Neuronal stem cell (in vitro differentiated cells): Measurements from ENCODE around the gene SEC23A.
A peak's percentile ranks its signal among the peaks of the same experiment; 100 is the strongest.

Experiments
- DNase-seq: peaks from one replicate; pipeline ENCODE4 v3.0.0-alpha.2; 2013; ENCODE audit warnings: low spot score
- H2AFZ ChIP-seq: one replicate; pipeline ENCODE4 v1.6.1; 2013; ENCODE audit warnings: mild to moderate bottlenecking, low read length, inconsistent platforms
- H2AK5ac ChIP-seq: 2 replicates; pipeline ENCODE4 v1.6.1; 2013; ENCODE audit warnings: low read depth, mild to moderate bottlenecking, inconsistent platforms, low read length, moderate library complexity, mixed read lengths
- H2BK120ac ChIP-seq: 2 replicates; pipeline ENCODE4 v1.6.1; 2013; ENCODE audit warnings: low read depth, mild to moderate bottlenecking, inconsistent platforms, low read length, moderate library complexity, mixed read lengths
- H2BK12ac ChIP-seq: one replicate; pipeline ENCODE4 v1.6.1; 2013; ENCODE audit warnings: low read length, inconsistent platforms
- H2BK15ac ChIP-seq: 2 replicates; pipeline ENCODE4 v1.6.1; 2013; ENCODE audit warnings: mild to moderate bottlenecking, low read length, inconsistent platforms, mixed read lengths
- H2BK5ac ChIP-seq: one replicate; pipeline ENCODE4 v1.6.1; 2013; ENCODE audit warnings: inconsistent platforms, mild to moderate bottlenecking, low read length, moderate library complexity
- H3K14ac ChIP-seq: one replicate; pipeline ENCODE4 v1.6.1; 2013; ENCODE audit warnings: low read length, inconsistent platforms
- H3K18ac ChIP-seq: 2 replicates; pipeline ENCODE4 v1.6.1; 2013; ENCODE audit warnings: low read length, inconsistent platforms
- H3K23ac ChIP-seq: 2 replicates; pipeline ENCODE4 v1.6.1; 2013; ENCODE audit warnings: low read depth, mild to moderate bottlenecking, mixed read lengths, low read length, inconsistent platforms; ENCODE audit not compliant: poor library complexity
- H3K27ac ChIP-seq: replicated peaks from 3 replicates; pipeline ENCODE4 v1.5.1; 2013; ENCODE audit warnings: low read length, inconsistent platforms
- H3K27me3 ChIP-seq, 3 experiments: 2 replicates each; pipeline ENCODE4 v1.6.1; 2013; ENCODE audit warnings: low read length in 3 of 3, mild to moderate bottlenecking in 2 of 3, inconsistent platforms in 1 of 3, low read depth in 1 of 3, mixed read lengths in 1 of 3, moderate library complexity in 1 of 3; ENCODE audit not compliant: control insufficient read depth in 3 of 3, insufficient read depth in 3 of 3
- H3K36me3 ChIP-seq, 2 donors: replicated peaks in 1 of 2; 2 replicates each; pipeline ENCODE4 v1.6.1; 2013; ENCODE audit warnings: low read length in 2 of 2; ENCODE audit not compliant: control insufficient read depth in 2 of 2, insufficient read depth in 2 of 2
- H3K4ac ChIP-seq: 2 replicates; pipeline ENCODE4 v1.6.1; 2013; ENCODE audit warnings: inconsistent platforms, mild to moderate bottlenecking, low read length, moderate library complexity
- H3K4me1 ChIP-seq, 2 donors: 1 replicate in 1 of 2; 2 replicates in 1 of 2; pipeline ENCODE4 v1.6.1; 2013; ENCODE audit warnings: low read length in 2 of 2, low read depth in 1 of 2; ENCODE audit not compliant: control insufficient read depth in 2 of 2, insufficient read depth in 1 of 2
- H3K4me2 ChIP-seq: one replicate; pipeline ENCODE4 v1.6.1; 2013; ENCODE audit warnings: mild to moderate bottlenecking, low read length, inconsistent platforms; ENCODE audit not compliant: insufficient read depth, poor library complexity, severe bottlenecking
- H3K4me3 ChIP-seq, 2 donors: 2 replicates each; pipeline ENCODE4 v1.5.1; 2013; ENCODE audit warnings: low read length in 2 of 2, mild to moderate bottlenecking in 2 of 2, inconsistent platforms in 1 of 2, moderate library complexity in 1 of 2
- H3K79me1 ChIP-seq: one replicate; pipeline ENCODE4 v1.6.1; 2013; ENCODE audit warnings: low read depth, mild to moderate bottlenecking, inconsistent platforms, low read length, moderate library complexity
- H3K9ac ChIP-seq: one replicate; pipeline ENCODE4 v1.6.1; 2013; ENCODE audit warnings: mild to moderate bottlenecking, low read depth, low read length, inconsistent platforms; ENCODE audit not compliant: poor library complexity
- H3K9me3 ChIP-seq, 2 donors: replicated peaks in 1 of 2; 2 replicates each; pipeline versions ENCODE3 to v1.6.1; 2013; ENCODE audit warnings: low read length in 2 of 2, mild to moderate bottlenecking in 2 of 2, inconsistent platforms in 1 of 2, low read depth in 1 of 2, mixed read lengths in 1 of 2, moderate library complexity in 1 of 2; ENCODE audit not compliant: control insufficient read depth in 2 of 2, insufficient read depth in 1 of 2
- H4K8ac ChIP-seq: one replicate; pipeline ENCODE4 v1.6.1; 2013; ENCODE audit warnings: low read depth, mild to moderate bottlenecking, inconsistent platforms, low read length, moderate library complexity
- H4K91ac ChIP-seq: one replicate; pipeline ENCODE4 v1.6.1; 2013; ENCODE audit warnings: low read length, low read depth, mild to moderate bottlenecking, inconsistent platforms; ENCODE audit not compliant: poor library complexity
- WGBS, 2 donors: extraction: QIAGEN DNeasy Blood & Tissue Kit; methylation state at CpG; one replicate each; pipeline ENCODE4 v1.1.7; 2013; ENCODE audit warnings: missing lambda C conversion rate in 2 of 2, mixed read lengths in 1 of 2; ENCODE audit not compliant: insufficient read length in 2 of 2, insufficient replicate concordance in 1 of 2; ENCODE audit errors: extremely low coverage in 2 of 2; 5-methylcytosine and 5-hydroxymethylcytosine counted together

SEC23A gene

DNA sequence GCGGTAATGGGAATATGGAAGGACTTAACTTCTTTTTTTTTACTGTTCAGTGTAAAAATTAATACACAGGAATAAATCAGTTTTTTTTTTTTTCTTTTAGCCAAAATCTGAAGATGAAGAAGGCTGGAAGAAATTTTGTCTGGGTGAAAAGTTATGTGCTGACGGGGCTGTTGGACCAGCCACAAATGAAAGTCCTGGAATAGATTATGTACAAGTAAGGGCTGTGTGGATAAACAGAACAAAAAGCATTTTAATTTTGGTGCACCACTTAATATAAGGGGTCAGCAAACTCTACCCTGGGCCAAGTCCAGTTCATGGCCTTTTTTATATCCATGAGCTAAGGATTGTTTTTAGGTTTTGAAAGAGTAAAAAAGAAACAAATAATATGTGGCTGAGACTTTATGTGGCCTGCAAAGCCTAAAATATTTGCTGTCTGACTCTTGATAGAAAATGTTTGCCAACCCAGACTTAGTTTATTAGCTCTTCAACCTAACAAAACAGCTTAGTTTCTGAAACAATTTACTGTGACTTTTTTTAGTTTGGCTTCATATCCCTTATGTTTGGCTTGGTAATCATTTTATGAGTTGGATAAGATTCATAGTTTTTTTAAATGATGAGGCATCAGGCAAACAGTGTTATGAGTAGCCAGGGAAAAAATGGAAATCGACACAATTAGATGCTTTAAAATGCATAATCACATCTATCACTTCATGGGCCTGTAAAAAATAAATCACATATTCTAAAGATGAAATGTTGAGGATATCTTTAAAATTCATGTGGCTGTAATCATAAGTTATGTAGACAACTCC is 19.5 kb upstream of the SEC23A start:
- Histone ChIP-seq H3K14ac (no peak overlapping the region), H3K18ac (no peak overlapping the region), H3K79me1 (peaks cover 2% of the 10 kb centered on the region), H3K4me2 (no peak overlapping the region), H3K9ac (no peak overlapping the region), H2BK15ac (no peak overlapping the region), H3K27me3 (no peaks in the 10 kb centered on the region), H2BK12ac (no peak overlapping the region), H4K91ac (no peak overlapping the region), H2AFZ (no peak overlapping the region), H3K4ac (no peak overlapping the region), H2BK5ac (no peak overlapping the region), H3K4me3 (no peak overlapping the region), H2AK5ac (no peak overlapping the region), H3K23ac (no peak overlapping the region), H2BK120ac (no peak overlapping the region), H4K8ac (no peak overlapping the region), H3K4me1 (no peaks in the 10 kb centered on the region), H3K9me3 (no peaks in the 10 kb centered on the region), H3K27ac (no peak overlapping the region), H3K36me3 (peaks cover 10 to 88% of the 10 kb centered on the region in 2 donors)
- DNase-seq: no peak
- no CpG with 5 or more reads among the region's 3 CpGs for WGBS, 2 donors

DNA sequence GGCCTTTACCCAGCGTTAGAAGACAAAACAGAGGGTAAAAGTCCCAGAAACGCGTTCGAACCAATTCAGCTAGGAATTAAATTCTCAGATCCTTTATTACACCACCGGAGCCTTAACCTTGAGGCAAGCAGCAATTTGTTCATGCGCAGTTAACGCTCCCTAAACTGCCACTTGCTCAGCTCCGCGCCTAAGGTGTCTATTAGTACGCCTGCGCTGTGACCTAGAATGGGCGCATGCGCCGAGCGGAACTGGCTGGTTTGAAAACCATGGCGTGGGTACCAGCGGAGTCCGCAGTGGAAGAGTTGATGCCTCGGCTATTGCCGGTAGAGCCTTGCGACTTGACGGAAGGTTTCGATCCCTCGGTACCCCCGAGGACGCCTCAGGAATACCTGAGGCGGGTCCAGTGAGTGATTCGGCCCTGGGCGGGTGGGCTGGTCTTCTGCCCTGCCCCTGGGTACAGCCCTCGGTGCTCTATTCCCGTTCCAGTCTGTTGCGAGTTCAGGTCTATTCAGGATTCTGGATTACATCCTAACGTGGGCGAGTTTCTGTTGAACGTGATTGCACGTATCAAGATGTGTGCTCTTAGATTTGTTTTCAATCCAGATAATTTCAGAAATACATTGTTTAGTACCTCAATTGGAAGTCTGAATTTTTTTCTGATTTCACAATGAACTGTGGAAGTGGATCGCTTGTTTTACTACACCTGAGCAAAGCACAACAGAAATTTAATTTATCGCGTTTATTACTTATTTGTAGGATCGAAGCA is 11.2 kb upstream of the SEC23A start, which contains the start of gene GEMIN2:
Gene GEMIN2, plus strand, starts transcription at position 251 of the 766 bp plus-strand sequence. Its CDS starts 16 bp downstream, at position 267.
- no peak within 1 kb of the TSS for H2AK5ac ChIP-seq
- no peak within 1 kb of the TSS for H4K91ac ChIP-seq
- H3K4me3 ChIP-seq: peak within 1 kb of the TSS; percentile 63 to 96
- peak within 1 kb of the TSS; percentile 51 for H3K4me2 ChIP-seq
- H3K36me3 ChIP-seq: peaks cover 5 to 30% of the 10 kb centered on the region in 2 donors
- no peaks in the 10 kb centered on the region for H3K27me3 ChIP-seq
- H4K8ac ChIP-seq: no peak within 1 kb of the TSS
- H3K79me1 ChIP-seq: peaks cover 2% of the 10 kb centered on the region
- no peak within 1 kb of the TSS for H3K14ac ChIP-seq
- H3K23ac ChIP-seq: no peak within 1 kb of the TSS
- H3K9me3 ChIP-seq: no peaks in the 10 kb centered on the region
- H3K4me1 ChIP-seq: no peaks in the 10 kb centered on the region
- no peak within 1 kb of the TSS for H3K4ac ChIP-seq
- H2BK5ac ChIP-seq: no peak within 1 kb of the TSS
- H2BK12ac ChIP-seq: no peak within 1 kb of the TSS
- peak within 1 kb of the TSS; percentile 67 for H3K27ac ChIP-seq
- H2AFZ ChIP-seq: peak within 1 kb of the TSS; percentile 89
- peak within 1 kb of the TSS; percentile 91 for H3K9ac ChIP-seq
- peak; percentile 88 for DNase-seq
- no CpG with 5 or more reads among the region's 40 CpGs for WGBS, 2 donors
- peak within 1 kb of the TSS; percentile 93 for H3K18ac ChIP-seq
- H2BK15ac ChIP-seq: no peak within 1 kb of the TSS
- H2BK120ac ChIP-seq: no peak within 1 kb of the TSS

DNA sequence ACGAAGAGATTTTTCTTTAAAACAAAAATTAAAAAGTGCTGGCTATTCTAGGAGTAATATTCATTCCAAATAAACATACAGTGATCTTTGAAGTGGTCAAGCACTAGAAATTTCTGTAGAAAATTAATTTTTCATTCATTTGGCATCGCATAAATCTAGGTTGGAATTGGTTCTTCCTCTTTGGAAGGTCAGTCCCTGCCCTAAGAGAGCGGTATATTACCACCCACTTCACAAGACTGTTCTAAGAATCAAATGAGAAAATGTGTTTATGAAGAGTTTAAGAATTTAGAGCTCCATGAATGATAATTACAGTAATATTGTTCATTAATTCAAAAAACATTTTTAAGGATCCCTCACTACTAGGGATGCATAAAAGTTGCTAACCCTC is 10.6 kb upstream of the SEC23A start:
- no peak overlapping the region for H2BK15ac ChIP-seq
- WGBS, 2 donors: no CpG with 5 or more reads among the region's 3 CpGs

More for the DNA sequence above, 10.6 kb upstream of the SEC23A start:
- H3K4me2 ChIP-seq: peak overlapping the region; percentile 32
- no peak overlapping the region for H3K9ac ChIP-seq
- H3K4me1 ChIP-seq: no peaks in the 10 kb centered on the region
- no peak overlapping the region for H3K14ac ChIP-seq
- no peaks in the 10 kb centered on the region for H3K27me3 ChIP-seq
- no peak overlapping the region for H2BK12ac ChIP-seq
- peak overlapping the region; percentile 89 for H2AFZ ChIP-seq
- H2AK5ac ChIP-seq: no peak overlapping the region
- no peaks in the 10 kb centered on the region for H3K9me3 ChIP-seq
- no peak overlapping the region for H2BK120ac ChIP-seq
- no peak overlapping the region for H3K18ac ChIP-seq
- H3K36me3 ChIP-seq: peaks cover 3 to 24% of the 10 kb centered on the region in 2 donors
- H2BK5ac ChIP-seq: no peak overlapping the region
- no peak overlapping the region for H3K23ac ChIP-seq
- H3K79me1 ChIP-seq: peaks cover 2% of the 10 kb centered on the region
- no peak overlapping the region for H4K91ac ChIP-seq
- H3K4me3 ChIP-seq: peak overlapping the region in 1 of 2 donors; percentile 63
- H3K4ac ChIP-seq: no peak overlapping the region
- no peak for DNase-seq
- no peak overlapping the region for H3K27ac ChIP-seq
- H4K8ac ChIP-seq: no peak overlapping the region
